HG02852 (cell line): Measurements from ENCODE around the gene CBX7.

Source experiments
- ATAC-seq: cut with Tn5 transposase; IDR thresholded peaks from one replicate; pipeline ENCODE4 v1.9.1; 2021; ENCODE audit warnings: mild to moderate bottlenecking, moderate library complexity; ENCODE audit not compliant: unreplicated experiment

The CBX7 gene

DNA sequence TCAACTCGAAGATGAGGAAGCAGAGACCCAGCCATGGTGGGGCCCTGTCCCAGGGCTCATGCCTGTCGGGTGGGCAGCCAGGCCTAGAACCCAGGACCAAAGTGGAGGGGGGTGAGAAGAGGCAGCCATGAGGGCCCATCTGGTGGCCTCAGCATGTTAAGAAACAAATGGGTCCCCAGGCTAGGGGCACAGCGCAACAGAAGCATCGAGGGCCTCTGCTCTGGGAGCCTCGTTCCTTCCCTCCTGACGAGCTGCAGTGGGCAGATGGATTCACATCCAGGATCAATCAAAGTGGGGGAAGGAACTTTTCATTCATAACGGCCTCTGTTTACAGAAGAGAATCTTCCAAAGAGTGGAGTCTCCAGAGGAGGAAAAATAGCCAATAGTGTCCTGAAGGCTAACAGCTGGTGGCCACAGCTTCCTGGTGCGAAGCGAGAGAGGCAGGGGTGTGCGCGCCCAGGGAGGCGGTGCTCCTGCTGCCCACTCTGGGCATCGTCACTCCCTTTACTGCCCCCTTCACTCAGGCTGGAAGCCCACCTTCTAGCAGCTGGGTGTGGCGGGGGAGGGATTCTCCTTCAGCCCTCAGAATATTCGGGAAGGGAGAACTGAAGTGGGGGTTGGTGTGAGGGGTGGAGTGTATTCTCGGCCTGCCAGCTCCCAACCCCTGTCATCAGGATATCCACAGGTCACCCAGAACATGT lies 4.3 kb downstream of the CBX7 start:
- ATAC-seq: no peak

DNA sequence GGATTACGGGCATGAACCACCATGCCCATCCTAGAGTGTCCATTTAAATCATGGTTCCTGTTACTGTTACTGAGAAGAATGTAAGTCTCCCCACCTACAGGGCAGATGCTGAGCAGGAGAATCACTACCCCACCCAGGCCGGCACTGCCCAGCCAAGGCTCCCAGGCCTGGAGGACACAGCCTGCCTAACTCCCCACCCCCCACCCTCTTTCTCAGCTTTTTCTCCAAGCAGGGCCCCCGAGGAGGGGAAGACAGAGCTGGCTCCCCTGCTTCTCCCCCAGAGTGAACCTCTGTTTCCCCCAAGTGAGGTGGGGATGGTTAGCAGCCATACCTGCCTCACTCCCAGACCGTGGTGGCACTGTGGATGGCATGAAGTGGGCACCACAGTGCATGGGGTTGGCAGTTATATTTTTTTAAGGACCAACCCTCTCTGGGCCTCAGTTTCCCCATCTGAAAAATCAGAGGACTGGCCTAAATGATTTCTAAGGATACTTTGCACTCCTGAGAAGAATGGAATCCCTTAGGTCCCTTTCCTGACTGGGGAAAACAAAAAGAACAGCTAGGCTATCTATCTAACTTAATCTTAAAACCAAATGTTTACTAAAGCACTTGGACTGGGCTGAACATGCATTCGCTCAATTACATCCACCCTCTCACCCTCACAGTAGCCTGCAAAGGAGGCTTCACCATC lies 5.0 kb downstream of the CBX7 start:
- ATAC-seq: no peak

DNA sequence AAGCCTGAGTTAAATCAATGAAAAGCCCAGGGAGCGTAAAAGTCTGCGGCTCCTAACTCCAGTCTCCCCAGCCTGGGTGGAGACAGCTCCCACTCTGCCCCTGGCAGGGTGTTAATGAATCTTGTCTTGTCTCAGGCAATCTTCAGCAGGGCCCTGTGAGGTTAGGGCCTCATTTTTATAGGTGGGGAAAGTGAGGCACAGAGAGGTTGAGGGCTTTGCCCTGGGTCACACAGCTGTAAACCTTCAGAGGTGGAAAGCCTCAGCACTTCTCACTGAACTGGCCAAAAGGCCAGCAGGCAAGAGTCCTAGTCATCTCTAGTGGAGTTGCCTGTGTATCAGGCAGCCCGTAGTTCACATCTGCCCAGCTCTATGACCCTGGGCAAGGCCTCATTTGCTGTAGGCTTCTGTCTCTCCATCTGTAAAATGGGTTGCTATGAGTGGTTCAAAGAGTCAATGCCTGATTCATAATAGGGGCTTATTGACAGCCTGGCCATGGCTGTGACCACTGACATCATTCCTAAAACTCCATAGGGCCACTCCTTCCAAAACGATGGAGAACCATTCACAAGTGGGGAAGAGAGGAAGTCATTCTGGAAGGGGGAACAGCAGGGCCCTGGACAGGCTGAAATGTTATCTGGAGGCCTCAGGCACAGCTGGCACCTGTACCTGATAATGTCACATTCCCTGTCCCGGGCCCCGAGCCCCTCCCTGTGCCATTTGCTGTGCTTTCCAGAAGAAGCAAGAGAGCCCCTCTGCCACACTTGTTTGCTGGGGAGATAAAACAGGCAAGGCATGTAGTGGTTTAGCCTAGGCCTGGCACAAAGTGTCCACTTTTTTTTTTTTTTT lies 6.0 kb downstream of the CBX7 start:
- ATAC-seq: no peak

- ATAC-seq: no peak
These were observed 8.2 kb downstream of the CBX7 start for GRCh38 chr22:39144101-39144767.

GRCh38 chr22:39142088-39142680 lies 10.3 kb downstream of the CBX7 start:
- no peak for ATAC-seq

GRCh38 chr22:39139933-39140332 lies 12.5 kb downstream of the CBX7 start:
- ATAC-seq: no peak

- no peak for ATAC-seq
These were observed 14.0 kb downstream of the CBX7 start for GRCh38 chr22:39138357-39138997.

DNA sequence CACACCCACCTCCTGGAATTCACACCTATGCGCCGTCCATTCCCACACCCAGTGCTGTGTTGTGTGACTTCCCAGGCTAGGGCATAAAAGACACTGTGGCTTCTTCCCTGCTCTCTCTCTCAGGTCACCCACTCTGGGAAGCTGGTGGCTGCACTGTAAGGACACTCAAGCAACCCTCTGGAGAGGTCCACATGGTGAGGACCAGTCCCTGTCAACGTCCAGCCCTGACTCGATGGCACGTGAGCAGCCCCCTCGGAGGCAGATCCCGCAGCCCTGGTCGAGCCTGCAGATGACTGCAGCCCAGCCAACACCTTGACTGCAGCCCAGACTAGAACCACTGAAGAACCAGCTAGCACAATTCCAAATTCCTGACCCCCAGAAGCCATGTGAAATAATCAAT lies 16.2 kb downstream of the CBX7 start:
- no peak for ATAC-seq

DNA sequence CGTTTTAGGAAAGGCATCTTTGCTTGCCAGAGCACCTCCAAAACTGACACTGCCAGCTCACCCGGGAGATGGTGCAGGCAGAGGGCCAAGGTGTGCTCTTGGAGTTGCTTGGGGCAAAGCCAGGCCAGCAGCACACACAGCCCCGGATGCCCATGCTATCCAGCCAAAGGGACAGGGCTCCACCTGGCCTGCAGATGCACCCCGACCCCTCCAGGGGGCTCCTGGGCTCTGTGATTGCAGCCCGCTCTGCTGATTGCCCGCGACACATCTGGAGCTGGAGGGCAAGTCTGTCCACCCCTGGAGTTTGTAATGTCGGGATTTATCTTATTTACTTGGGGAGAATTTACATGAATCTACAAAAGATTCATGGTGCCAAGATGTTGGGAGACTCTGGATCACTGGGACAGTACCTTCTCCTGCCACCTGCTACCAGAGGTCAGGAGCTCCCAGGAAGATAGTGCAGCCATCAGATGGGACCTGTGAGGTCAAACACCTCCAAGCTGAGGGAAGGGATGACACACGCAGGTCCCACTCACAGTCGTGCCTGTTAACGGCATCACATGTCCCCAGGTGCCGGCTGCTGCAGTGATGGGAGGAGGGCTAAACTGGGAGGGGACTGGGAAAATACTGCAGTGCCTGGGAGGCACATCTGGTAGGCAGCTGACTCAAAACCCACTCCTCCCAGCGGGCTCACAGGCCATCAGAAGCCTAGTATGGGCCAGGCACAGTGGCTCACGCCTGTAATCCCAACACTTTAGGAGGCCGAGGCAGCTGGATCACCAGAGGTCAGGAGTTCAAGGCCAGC lies 17.2 kb downstream of the CBX7 start:
- no peak for ATAC-seq

GRCh38 chr22:39134366-39135091 lies 18.0 kb downstream of the CBX7 start:
- no peak for ATAC-seq

- ATAC-seq: no peak
These were observed 18.6 kb downstream of the CBX7 start for GRCh38 chr22:39133871-39134270.

GRCh38 chr22:39132871-39133524 lies 19.5 kb downstream of the CBX7 start:
- no peak for ATAC-seq

- no peak for ATAC-seq
These were observed 20.2 kb downstream of the CBX7 start for GRCh38 chr22:39132281-39132680.

GRCh38 chr22:39130892-39131855 lies 21.3 kb downstream of the CBX7 start:
- no peak for ATAC-seq

DNA sequence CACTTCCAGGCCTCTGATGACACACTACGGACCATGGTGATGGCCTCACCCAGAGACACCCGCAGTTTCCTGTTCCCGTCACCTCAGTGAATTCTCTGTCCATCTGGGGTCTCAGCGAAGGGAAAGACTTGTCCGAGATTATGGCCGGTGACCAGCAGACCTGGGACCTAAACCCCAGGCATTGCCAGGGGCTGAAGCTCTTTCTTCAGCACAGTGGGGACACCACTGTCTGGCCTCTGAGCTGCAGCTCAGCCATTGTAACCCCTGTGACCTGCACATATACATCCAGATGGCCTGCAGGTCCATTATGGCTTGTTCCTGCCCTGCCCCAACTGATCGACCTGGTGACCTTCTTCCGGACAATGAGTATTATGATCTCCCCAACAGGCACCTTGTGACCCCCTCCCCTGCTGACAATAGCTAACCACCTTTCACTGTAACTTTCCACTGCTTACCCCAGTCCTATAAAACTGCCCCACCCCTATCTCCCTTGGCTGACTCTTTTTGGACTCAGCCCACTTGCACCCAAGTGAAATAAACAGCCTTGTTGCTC lies 22.3 kb downstream of the CBX7 start:
- ATAC-seq: no peak

DNA sequence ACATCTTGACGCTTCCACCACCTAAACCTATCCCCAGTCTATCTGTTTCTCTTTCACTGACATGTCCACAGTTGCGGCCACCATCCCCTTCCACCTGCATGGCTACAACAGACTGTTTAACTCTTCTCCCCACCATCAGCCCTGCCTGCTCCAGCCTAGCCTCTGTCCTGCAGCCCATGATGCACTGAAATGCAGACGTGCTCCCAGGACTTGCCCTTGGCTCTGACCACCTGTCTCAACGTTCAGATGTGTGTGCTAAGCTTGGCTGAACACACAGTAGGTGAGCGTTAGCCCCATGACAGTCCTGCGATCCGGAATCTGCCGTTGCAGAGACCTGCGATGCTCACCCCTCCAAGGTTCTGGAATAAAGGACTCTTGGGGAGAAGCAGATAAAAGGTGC lies 22.7 kb downstream of the CBX7 start:
- ATAC-seq: no peak

GRCh38 chr22:39129081-39129480 lies 23.4 kb downstream of the CBX7 start:
- no peak for ATAC-seq
